Measurements from ENCODE around the gene EFNB3.

DNA sequence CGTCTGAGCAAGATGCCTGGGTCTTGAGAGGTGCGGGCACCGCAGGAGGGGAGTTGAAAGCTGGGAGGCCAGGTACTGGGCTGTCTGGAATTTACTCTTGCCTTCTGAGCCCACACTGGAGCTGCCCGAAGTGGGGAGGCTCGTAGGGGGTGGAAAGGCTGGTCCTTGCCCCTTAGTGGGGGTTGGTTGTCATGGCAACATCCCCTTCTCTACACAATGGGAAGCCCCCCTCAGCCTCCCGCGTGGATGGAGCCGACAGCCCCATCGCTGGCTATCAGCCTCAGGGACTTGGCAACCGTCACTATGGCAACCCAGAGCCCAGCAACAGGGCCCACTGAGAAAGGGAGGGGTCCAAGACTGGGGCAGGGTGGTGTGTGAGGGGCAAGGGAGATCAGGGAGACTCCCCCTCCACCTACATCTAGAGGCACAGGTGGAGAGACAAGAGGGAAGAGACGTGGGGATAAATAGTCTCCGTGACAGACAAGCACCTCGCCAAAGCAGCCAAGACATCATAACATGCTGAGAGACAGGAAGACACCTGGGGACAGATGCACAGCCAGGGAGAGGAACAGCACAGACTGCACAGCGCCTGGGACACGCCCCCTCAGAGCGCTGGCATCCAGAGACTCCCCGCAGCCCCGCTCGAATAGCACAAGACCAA is 7.2 kb downstream of the EFNB3 start:
- TF ChIP-seq ZNF776 (tag by site-specific recombination; IDR thresholded peaks at IDR 0.05; ENCODE audit: borderline replicate concordance): no peak
- TF ChIP-seq, protein P1, sequence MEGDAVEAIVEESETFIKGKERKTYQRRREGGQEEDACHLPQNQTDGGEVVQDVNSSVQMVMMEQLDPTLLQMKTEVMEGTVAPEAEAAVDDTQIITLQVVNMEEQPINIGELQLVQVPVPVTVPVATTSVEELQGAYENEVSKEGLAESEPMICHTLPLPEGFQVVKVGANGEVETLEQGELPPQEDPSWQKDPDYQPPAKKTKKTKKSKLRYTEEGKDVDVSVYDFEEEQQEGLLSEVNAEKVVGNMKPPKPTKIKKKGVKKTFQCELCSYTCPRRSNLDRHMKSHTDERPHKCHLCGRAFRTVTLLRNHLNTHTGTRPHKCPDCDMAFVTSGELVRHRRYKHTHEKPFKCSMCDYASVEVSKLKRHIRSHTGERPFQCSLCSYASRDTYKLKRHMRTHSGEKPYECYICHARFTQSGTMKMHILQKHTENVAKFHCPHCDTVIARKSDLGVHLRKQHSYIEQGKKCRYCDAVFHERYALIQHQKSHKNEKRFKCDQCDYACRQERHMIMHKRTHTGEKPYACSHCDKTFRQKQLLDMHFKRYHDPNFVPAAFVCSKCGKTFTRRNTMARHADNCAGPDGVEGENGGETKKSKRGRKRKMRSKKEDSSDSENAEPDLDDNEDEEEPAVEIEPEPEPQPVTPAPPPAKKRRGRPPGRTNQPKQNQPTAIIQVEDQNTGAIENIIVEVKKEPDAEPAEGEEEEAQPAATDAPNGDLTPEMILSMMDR (tag by site-specific recombination; IDR thresholded peaks at IDR 0.05): no peak
- TF ChIP-seq, protein P2, sequence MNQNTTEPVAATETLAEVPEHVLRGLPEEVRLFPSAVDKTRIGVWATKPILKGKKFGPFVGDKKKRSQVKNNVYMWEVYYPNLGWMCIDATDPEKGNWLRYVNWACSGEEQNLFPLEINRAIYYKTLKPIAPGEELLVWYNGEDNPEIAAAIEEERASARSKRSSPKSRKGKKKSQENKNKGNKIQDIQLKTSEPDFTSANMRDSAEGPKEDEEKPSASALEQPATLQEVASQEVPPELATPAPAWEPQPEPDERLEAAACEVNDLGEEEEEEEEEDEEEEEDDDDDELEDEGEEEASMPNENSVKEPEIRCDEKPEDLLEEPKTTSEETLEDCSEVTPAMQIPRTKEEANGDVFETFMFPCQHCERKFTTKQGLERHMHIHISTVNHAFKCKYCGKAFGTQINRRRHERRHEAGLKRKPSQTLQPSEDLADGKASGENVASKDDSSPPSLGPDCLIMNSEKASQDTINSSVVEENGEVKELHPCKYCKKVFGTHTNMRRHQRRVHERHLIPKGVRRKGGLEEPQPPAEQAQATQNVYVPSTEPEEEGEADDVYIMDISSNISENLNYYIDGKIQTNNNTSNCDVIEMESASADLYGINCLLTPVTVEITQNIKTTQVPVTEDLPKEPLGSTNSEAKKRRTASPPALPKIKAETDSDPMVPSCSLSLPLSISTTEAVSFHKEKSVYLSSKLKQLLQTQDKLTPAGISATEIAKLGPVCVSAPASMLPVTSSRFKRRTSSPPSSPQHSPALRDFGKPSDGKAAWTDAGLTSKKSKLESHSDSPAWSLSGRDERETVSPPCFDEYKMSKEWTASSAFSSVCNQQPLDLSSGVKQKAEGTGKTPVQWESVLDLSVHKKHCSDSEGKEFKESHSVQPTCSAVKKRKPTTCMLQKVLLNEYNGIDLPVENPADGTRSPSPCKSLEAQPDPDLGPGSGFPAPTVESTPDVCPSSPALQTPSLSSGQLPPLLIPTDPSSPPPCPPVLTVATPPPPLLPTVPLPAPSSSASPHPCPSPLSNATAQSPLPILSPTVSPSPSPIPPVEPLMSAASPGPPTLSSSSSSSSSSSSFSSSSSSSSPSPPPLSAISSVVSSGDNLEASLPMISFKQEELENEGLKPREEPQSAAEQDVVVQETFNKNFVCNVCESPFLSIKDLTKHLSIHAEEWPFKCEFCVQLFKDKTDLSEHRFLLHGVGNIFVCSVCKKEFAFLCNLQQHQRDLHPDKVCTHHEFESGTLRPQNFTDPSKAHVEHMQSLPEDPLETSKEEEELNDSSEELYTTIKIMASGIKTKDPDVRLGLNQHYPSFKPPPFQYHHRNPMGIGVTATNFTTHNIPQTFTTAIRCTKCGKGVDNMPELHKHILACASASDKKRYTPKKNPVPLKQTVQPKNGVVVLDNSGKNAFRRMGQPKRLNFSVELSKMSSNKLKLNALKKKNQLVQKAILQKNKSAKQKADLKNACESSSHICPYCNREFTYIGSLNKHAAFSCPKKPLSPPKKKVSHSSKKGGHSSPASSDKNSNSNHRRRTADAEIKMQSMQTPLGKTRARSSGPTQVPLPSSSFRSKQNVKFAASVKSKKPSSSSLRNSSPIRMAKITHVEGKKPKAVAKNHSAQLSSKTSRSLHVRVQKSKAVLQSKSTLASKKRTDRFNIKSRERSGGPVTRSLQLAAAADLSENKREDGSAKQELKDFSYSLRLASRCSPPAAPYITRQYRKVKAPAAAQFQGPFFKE (tag by site-specific recombination; IDR thresholded peaks at IDR 0.05; ENCODE audit: borderline replicate concordance): no peak
- no peak for TF ChIP-seq ZNF830 (tag by site-specific recombination; IDR thresholded peaks at IDR 0.05; ENCODE audit: low read depth)
- no peak for TF ChIP-seq ZSCAN30 (tag by site-specific recombination; IDR thresholded peaks at IDR 0.05)
- TF ChIP-seq ZNF37A (tag by site-specific recombination; IDR thresholded peaks at IDR 0.05): no peak

All from HEK293 (cell line).